Fibroblast of gingiva (primary cell): Measurements from ENCODE around the gene MYO1F.
A peak's percentile ranks its signal among the peaks of the same experiment; 100 is the strongest.
"Not testable (repeated sequence)": the region's sequence is repeated elsewhere in the genome, so short reads cannot be mapped to it uniquely, and the experiment has no call there.

Source experiments
- DNase-seq: peaks from one replicate; pipeline ENCODE4 v3.0.0-alpha.2; 2011; ENCODE audit warnings: low read depth

The MYO1F gene

GRCh38 chr19:8517551-8518442, 59.4 kb downstream of the MYO1F start:
- peak; percentile 89 for DNase-seq

DNA sequence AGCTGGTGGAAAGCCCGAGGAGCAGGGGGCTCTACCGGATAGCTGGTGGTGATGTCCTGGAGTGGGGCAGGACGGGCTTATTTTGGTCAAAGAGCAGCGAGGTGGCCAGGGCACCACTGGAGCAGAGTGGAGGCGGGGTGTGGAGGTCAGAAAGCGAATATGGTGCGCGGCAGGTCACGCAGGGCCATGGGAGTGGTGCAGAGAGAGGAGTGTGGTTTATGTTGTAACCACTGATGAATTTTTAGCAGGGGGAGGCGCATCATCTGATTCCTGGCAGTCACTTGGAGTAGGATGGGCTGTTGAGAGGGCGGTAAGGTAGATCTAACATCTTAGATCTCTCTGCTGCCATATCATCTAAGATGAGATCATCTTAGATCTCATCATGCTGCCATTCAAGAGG, 61.9 kb downstream of the MYO1F start:
- DNase-seq: no peak

GRCh38 chr19:8514505-8515009, 62.7 kb downstream of the MYO1F start:
- DNase-seq: not testable (repeated sequence)

- peak; percentile 96 for DNase-seq
Measured at GRCh38 chr19:8513687-8514504, 63.3 kb downstream of the MYO1F start, which contains the start of gene ZNF414. ZNF414 (minus strand) TSS chr19:8514167; CDS start chr19:8514046, 121 bp downstream.

GRCh38 chr19:8513036-8513686, 64.1 kb downstream of the MYO1F start:
- no peak for DNase-seq

DNA sequence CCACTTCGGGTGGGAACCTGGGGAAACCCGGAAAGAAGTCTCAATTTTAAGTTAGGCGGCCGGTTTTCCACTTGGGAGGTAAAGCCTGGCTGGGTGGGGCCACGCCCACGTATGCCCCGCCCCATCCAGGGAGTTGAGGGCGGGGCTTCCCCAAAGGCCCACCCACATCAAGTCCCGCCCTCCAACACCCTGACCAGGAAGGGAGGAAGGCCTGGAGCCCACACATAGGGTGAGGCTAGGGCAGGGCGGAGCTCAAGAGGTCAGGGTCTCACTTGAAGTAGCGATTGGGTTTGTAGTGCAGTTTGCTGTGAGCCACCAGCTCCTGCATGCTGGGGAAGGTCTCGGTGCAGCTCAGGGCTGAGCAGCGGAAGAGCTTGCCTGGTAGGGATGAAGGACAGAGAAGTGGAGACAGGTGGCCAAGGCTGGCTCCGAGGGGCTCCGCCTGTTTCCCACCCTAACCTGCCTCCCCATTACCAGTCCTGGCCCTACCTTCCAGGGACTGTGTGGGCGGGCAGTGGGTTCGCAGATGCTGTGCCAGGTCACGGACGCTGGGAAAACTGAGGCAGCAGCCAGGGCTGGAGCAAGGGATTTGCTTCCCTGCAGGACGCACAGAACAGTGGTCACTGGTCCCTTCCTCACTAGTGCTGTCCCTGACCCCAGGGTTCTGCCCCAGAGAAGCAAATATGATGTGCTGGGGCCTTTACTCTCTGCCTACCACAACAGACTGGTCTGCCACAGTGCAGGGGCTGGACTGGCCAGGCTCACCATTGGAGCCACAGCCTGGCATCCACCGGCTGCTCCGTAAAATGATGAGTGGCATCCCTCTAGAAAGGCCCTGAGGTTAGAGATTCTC, 64.9 kb downstream of the MYO1F start:
- DNase-seq: no peak

DNA sequence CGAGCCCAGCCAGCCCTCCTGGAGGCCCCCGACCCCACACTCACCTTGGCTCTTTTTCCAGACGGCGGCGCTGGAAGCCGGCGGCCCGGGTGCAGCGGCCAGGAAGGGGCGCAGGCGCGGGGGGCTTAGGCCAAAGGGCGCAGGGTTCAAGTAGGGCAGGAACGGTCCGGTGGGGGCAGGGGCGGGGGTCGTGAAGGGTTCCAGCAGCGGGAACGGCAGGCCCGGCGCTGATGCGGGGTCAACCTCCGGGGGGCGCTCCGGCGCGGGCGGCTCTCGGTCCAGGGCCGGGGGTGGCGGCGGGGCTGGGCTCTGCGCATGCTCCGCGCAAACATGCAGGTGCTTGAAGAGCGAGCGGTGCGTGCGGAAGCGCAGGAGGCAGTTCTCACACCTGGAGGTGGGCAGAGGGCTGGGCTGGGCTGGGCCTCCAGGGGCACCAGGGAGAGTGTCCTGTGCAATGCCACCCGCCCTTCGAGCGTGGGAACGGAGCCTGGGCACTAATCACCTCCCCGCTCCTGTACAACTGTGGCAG, 65.6 kb downstream of the MYO1F start:
- no peak for DNase-seq

- no peak for DNase-seq
Measured at GRCh38 chr19:8510589-8511115, 66.6 kb downstream of the MYO1F start.

DNA sequence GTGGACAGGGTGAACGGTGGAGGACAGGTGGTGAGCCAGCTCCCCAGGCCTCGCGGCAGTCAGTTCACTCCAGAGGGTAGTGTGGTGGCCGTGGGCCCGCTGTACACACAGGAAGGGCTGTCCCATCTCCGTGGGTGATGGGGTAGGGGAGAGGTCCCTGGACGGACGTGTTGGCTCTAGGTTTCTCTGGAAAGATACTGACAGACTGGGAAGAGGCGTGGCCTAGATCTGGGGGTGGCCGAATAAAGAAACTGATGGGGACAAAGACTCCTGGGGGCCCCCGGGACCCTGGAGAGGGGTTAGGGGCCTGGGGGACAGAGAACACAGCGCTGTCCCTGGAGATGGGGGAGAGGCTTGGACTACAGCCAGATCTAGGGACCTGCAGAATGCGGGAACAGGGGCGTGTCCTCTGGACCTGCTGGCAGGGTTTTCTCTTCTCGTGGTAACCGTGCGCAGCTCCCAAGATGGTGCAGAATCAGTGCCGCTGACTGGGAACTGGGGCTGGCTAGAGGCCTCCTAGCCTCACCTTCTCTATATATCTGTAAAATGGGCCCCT, 70.8 kb downstream of the MYO1F start:
- no peak for DNase-seq

GRCh38 chr19:8505680-8506401, 71.4 kb downstream of the MYO1F start:
- peak; percentile 47 for DNase-seq

- no peak for DNase-seq
Measured at GRCh38 chr19:8504919-8505318, 72.3 kb downstream of the MYO1F start.

- DNase-seq: no peak
Measured at GRCh38 chr19:8504171-8504570, 73.1 kb downstream of the MYO1F start.

DNA sequence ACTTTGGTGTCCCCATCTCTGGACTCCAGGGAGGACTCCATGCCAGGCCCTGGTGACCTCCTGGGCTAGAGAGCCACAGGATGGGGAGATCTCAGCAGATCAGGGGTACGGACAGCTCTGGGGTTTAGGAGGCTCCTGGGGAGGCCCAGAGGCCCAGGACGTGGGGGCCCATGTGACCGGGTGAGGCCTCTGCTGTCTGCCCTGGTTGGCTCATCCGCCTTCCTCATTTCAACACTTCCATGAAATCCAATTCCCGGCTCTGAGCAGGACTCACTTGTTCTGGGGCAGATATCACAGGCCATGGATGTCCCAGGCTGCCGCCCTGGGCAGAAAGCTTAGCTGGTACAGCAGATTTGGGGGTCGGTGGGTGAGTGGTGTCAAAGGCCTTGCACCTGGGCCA, 73.7 kb downstream of the MYO1F start:
- DNase-seq: no peak

DNA sequence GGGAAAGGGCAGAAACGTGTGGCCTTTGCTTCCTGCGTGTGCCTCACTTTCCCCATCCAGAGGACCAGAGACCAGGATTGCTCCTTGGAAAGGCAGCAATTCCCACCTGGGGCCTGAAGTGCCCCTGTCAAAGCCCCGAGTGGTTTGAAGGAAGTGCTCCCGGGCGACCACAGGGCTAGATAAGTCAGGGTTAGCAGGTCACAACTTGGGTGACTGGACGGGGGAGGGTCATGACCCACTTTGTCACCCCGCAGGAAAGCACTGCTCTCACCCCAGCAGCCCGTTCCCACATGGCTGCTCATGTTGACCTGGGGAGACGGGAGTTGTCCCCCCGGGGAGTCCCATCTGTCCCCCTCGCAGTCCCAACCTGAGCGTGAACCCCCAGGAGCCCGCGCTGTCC, 75.3 kb downstream of the MYO1F start:
- DNase-seq: no peak

DNA sequence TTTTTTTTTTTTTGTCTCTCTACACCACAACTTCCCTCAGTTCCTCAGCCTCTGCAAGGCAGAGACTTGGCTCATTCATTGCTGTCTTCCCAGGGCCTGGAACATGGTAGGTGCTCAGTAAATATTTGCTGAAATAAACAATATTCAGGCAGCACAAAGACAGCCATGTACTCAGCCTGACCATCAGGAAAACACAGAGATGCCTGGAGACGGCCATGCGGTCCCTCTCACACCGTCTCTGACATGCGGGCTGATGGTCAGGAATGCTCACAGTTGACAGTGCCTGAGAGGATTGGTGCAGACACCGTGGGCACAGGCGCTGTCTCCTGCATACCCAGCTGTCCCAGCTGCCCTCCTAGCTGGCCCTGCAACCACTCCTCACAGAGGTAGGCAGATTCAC, 75.7 kb downstream of the MYO1F start:
- no peak for DNase-seq

- no peak for DNase-seq
Measured at GRCh38 chr19:8500158-8500557, 77.1 kb downstream of the MYO1F start.

DNA sequence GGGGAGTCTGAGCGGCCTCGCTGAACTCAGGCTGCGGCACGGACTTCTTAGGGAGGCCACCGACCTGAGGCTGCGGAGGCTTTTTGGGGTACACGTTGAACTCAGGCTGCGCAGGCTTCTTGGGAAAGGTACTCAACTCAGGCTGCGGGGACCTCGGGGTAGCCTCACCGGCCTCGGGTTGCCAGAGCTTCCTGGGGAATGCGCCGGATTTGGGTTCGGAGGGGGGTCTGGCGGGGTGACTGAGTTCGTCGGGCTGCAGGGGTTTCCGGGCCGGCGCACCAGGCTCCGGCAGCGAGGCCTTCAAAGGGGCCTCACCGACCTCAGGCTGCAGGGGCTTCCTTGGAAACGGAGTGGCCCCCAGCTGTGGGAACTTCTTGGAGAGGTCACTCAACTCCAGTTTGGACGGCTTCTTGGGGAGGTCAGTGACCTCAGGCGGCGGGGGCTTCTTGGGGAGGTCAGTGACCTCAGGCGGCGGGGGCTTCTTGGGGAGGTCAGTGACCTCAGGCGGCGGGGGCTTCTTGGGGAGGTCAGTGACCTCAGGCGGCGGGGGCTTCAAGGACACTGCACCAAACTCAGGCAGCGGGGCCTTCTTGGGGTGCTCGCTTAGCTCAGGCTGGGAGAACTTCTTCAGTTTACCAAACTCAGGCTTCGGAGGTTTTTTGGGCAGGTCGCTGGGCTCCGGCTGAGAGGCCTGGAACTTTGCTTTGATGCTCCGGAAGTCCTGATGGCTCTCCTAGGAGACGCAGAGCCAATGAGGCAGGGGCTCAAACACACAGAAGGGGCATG, 78.0 kb downstream of the MYO1F start:
- DNase-seq: no peak

DNA sequence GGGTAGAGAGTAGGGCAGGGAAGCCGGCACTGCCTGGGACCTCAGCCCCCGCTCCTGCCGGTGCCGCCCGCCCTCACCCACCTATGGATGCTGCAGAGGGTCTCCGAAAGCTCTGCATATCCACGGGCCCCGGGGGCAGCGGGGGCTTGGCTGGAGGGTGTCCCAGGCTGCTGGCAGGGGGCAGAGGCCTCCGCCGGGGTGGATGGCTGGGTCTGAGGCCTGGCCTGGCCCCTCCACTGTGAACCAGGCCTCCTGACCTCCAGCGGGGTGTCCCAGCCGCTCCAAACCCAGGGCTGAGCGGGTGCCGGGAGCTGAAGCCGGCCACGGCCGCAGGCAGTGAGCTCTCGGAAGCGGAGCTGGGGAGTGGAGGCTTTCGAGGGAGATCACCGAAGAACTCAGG, 78.9 kb downstream of the MYO1F start:
- DNase-seq: no peak

GRCh38 chr19:8494158-8494557, 83.1 kb downstream of the MYO1F start:
- DNase-seq: no peak
